Inflammatory macrophage (primary cell): ENCODE measurements around the gene TNXB.
"Not testable (repeated sequence)": the region's sequence is repeated elsewhere in the genome, so short reads cannot be mapped to it uniquely, and the experiment has no call there.

Experiments used
- DNase-seq, 2 donors: peaks; one replicate each; pipeline ENCODE4 v3.0.0-alpha.2; 2020 to 2022

Gene TNXB

DNA sequence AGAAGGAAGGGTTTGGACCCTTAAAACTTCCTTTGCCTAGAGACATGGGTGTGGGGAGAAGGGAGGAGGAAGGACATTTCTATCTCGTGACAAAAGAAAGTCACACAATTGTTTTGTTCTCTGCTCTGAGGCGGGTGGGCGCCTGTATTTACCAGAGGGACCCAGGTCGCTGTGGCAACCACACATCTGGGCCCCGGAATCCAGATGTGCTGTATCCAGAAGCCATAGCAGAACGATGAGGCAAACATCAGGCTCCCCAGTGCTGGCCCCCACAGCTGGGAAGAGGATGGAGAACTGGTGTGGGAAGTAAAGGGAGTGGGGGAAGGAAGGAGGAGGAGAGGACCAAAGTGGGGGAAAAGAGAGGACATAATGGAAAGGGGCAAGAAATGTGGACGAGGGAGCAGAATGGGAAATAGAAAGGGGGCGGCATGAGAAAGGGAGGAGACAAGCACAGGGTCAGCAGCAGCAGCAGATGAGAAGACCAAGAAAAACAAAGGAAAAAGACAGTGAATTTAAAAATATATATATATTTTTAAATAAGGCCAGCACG, 3.4 kb upstream of the TNXB start:
- DNase-seq: no peak

DNA sequence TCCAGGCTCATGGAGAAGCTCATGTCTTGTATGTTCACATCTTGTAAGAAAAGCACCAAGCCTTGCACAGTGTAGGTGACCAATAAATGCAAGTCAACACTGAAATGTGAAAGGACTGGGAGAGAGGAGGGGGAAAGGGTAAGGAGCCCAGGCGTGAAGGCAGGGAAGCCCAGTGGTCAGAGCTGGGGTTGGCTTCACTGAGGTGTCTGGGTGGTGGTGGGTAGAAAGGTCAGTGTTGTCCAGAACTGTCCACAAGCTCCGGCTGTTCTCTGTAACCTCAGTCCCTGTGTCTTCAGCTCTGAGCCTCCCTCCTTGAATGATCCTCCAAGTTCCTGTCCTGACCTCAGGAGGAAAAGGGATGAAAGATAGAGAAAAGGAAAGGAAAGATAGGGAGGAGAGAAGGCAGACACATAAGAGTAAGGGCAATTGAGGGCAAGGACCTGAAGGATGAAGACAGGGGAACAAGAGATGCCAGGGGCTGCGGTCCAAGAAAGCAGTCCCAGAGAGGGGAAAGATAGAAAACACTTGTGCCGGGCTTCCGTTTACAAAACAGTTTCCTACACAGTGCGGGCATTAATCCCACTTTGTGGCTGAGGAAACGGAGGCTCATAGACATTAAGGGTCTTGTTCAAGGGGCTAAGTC, 2.4 kb upstream of the TNXB start:
- no peak for DNase-seq

DNA sequence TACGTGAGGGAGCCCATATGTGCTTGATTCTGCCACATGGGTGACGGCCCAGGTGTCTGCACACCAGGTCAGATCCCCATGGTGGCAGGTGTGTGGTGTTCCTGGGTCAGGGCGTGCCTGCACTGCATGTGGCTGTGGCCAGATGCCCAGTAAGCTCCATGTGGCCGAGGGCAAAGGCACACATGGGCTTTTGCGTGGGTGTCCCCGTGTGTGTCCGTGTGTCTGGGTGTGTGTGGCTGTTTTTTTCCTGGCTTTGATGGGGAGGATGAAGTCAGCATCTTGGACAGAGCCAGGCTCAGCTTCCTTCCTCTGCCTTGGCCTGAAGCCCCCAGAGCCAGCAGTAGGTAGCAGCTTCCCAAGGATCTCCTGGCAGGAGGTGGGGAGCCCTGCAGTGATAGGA, 1.5 kb upstream of the TNXB start:
- no peak for DNase-seq

DNA sequence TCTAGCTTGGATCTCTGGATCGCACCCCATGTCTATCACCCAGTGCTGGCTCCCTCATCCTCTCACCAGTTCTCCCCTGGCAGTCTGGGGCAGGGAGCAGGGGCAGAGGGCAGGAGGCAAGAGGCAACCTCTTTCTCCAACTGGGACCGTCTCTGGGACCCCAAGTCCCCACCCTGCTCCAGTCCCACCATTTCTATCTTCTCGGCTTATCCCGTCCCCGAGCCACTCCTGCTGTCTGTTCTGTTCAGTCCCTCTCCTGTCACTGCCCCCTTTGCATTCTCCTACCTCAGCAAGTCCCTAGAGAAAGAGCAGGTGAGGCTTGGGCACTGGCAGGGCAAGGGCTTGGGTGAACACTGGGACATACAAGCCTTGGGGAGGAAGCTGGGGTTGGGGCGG, 625 bp upstream of the TNXB start:
- DNase-seq: no peak

DNA sequence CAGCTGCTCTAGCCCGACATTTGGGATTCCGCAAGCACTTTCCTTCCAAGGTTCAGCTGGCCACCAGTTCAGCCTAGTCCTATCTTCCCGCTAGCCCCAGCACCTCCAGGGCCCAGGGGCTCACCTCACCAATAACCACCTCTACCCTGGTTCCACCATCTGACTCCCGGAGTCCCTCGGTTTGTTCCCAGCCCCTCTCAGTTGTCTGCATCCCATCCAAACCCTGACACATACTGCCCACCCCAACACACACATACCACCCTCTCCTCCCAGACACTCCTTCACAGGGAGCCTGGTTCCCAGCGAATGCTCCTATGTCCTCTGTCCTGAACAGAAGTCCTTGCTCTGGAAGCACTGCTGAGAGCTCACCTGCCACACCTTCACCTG, 418 bp downstream of the TNXB start:
- no peak for DNase-seq

DNA sequence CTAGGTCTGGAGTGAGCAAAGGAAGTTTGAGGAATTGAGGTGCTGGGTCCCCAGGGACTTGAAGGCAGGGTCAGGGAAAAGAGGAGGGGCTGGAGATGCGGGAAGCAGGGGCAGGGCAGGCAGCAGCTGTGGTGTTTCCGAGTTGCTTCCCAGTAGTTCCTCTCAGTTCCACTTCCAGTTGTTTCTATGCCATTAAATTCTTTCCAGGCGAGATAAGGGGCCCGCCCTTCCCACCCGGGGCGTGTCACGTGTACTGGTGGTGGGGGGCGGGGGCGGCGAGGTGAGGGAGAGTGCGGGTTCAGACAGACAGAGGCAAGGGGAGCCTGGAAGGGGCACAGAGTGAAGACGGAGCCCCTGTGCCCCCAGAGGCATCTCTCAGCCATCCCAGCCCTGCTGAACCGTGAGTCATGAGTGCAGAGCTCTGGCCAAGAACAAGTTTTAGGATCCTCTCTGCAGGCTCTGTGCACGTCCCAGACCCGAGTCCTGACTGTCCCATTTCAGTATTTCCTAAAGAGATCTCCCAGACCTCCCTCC, 977 bp downstream of the TNXB start:
- DNase-seq: no peak

DNA sequence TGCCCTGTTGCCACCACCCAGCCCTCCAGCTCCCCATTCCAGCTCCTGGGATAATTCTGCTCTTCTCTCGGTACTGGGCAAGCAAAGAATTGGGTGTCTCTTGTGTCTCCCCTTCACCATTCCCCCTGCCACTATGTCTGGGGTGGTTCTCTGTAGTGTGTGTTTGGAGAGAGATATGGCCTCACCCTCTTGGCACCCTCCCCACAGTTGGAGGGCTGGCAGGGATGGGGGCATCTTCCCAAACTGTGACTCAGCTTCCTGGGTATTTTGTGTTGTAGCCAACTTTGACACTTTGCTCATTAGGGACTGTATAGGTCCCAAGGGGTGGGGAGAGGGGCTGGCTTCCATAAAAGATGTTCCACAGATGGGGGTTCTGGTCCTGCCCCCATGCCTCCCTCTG, 1.7 kb downstream of the TNXB start:
- DNase-seq: no peak

DNA sequence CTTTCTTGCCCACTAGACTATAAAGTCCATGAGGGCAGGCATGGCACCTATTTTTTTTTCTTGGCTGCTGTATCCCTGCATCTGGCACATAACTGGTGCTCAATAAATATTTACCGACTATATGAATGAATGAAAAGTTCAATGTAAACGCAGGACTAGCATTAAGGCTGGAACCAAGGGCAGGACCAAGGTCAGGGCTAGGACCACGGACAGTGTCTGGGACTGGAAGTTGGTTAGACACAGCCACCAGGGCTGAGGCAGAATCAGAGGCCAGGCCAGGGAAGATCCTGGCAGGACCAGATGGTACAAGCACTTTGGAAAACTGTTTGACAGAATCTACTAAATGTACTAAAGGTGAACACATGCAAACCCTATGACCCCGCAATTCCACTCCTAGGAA, 3.7 kb downstream of the TNXB start:
- peak in 1 of 2 donors; percentile 45 for DNase-seq

DNA sequence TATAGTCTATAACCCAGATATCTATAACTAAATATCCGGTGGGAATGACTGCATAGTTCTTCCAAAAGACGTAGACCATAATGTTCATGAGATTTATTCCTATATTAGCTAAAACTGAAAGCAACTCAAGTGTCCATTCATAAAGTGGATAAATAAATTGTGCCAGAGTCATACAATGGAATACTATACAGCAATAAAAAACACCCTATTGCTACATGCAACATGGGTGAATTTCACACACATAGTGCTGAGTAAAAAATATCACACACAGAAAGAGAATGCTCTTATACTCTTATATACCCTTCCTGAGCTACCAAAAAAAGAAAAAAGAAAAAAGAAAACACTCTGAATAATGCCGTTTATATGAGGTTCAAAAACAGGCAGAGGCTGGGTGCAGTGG, 6.9 kb downstream of the TNXB start:
- no peak for DNase-seq

DNA sequence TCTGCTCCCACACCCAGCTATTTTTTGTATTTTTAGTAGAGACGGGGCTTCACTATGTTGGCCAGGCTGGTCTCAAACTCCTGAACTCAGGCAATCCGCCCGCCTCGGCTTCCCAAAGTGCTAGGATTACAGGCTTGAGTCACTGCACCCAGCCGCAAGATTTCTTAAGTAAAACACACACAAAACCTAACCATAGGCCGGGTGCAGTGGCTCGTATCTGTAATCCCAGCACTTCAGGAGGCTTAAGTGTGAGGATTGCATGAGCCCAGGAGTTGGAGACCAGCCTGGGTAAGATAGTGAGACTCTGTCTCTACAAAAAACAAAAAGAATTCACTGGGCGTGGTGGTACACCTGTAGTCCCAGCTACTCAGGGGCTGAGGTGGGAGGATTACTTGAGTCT, 8.9 kb downstream of the TNXB start:
- DNase-seq: not testable (repeated sequence)

DNA sequence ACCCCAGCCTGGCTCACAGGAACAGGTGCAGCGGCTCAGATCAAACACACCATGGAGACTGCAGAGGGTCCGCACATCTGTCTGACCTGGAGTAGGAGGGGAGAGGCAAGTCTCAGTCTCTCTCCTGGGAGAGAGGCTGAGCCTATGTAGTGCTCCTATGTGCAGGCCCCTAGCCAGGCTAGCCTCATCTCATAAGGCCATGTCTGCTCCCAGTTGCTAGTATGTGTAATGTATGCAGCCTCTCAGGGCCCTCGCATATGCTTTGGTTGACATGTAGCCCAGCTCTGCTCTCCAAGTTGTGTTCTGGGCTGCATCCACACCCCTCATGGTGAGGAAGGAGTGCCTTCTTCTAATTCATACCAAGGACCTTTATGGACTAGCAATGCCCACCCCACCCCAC, 11.8 kb downstream of the TNXB start:
- DNase-seq: no peak

DNA sequence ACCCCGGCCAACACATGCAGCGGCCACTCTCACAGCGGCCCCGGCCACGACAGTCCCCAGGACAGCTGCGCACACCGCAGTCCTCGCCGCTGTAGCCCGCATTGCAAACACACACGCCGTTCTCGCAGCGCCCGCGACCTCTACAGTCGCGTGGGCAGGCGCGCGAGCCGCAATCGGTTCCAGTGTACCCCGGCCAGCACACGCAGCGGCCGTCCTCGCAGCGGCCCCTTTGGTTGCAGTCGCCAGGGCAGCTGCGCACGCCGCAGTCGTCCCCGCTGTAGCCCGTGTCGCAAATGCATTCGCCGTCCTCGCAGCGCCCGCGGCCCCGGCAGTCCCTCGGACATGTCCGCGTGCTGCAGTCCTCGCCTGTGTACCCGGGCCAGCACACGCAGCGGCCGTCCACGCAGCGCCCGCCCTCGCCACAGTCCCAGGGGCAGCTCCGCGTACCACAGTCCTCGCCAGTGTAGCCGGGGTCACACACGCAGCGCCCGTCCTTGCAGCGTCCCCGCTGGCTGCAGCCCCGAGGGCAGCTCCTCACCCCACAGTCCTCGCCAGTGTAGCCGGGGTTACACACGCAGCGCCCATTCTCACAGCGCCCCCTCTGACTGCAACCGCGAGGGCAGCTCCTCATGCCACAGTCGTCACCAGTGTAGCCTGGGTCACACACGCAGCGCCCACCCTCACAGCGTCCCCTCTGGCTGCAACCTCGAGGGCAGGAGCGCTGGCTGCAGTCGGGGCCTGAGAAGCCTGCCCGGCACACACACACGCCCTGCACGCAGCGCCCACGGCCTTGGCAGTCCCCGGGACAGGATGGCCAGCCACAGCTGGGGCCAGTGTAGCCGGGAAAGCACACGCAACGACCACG, 12.5 kb downstream of the TNXB start:
- DNase-seq: no peak

DNA sequence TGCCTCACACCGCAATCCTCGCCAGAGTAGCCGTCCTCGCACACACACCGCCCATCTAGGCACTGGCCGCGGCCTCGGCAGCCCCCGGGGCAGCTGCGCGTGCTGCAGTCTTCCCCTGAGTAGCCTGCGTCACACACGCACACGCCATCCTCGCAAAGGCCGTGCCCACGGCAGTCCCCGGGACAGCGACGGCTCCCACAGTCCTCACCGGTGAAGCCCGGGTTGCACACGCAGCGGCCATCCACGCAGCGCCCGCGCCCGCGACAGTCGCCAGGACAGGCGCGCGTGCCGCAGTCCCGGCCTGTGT, 13.1 kb downstream of the TNXB start:
- DNase-seq: no peak

DNA sequence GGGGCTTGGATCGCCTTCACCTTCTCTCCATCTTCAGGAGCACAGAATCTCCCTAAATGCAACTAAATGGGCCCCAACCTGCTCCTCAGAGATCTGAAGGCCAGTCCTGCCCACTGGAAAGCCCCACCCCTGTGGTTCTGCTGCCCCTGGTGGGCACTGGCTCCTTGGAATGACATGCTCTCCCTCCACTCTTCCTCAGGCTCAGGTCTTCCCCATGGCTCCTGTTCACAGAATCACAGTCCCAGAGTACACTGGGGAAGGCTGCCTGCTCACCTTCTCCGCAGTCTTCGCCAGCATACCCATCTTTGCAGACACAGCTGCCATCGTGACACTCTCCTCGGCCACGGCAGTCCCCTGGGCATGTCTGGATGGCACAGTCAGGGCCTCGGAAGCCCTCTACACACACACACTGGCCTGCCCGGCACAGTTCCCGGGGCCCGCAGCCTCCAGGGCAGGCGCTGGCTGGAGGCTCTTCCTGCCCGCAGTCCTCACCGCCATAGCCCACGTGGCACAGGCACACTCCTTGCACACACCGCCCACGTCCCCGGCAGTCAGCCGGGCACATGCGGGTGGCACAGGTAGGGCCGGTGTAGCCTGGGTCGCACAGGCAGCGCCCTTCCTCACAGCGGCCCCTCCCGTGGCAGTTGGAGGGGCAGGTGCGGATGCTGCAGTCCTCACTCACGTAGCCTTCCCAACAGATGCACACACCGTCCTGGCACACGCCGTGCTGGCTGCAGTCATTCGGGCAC, 13.6 kb downstream of the TNXB start:
- DNase-seq: no peak

DNA sequence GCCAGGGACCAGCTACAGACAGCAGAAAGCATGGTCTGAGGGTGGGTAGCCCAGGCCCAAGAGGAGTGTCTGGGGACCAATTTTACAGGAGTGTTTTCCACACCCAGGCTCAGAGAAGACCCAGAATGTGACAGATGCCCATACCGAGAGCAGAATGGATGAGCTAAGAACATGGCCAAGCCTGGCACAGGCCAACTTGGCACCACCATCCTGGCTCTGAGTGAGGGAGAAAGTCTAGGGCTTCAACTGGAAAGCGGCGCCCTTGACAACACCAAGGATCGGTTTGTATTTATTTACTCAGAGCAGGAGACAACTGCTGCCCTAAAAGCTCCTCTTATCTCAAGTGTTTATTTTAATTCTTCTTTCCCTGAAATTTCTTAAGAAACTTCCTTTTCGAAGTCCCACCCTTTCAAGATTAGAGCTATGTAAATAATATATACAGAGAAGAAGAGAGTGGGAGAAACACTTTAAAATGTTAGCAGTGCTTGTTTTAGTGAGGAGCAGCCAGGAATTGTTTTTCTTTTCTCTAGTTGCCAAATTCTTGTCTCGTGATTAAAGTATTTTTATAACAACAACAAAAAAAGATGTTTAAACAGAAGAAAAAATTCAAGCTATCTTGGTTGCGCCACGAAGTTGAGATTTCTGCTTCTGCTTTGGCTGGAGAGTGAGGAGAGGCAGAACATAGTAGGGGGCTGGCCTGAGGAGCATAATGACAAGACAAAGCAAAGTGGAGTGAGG, 16.2 kb downstream of the TNXB start:
- DNase-seq: no peak

DNA sequence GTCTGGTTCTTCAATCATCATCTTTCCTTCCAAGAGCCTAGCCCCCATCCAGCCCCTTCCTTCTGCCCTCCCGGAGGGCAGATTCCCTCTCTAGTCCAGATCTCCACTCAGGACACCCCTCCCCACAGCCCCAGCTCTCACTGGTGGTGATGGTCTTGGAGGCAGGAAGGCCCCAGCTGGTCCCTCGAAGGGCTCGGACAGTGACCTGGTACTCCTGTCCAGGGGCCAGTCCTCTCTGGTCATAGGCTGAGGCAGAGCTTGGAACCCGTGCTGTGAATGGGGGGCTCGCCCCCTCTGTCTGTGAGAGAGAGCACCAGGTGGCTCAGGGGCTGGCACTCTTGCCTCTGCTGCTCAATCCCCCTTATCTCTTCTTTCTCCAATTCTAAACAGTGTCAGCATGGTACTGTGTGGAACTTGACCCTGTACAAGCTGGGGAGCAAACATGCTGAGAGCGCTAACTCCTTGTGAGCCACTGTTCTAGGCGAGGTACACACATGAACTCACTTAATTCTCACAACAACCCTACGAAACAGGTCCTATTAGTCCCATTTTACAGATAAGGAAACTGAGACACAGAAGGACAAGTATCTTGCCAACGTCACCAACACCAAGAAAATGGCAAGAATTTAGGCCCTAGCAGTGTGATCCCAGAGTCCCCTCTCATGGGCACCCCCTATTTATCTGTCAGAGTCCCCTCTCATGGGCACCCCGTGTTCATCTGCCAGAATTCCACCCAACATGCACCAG, 19.9 kb downstream of the TNXB start:
- no peak for DNase-seq

DNA sequence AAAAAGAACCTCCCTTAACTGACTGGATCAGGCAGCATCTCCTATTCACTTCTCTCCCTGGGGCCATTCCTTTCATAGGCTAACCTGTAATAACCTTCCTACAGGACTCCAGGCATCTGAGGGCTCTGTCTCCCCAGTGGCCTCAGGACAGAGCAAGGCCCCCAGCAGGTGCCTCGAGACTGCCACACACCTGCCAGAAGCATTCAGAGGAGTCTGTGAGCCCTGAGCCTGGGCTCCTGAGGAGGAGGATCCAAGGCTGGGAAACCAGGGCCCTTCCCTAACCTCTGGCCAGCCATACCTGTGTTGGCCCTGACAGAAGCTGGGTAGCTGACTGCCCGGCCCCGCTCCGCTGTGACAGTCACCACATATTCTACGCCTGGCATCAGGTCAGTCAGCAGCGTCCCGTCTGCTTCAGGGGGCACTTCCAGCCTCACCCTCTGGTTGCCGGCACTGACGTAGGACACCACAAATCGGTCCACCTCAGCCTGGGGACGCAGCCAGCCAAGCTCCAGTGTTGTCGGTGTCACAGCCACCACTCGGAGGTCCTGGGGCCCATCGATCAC, 20.6 kb downstream of the TNXB start:
- no peak for DNase-seq

DNA sequence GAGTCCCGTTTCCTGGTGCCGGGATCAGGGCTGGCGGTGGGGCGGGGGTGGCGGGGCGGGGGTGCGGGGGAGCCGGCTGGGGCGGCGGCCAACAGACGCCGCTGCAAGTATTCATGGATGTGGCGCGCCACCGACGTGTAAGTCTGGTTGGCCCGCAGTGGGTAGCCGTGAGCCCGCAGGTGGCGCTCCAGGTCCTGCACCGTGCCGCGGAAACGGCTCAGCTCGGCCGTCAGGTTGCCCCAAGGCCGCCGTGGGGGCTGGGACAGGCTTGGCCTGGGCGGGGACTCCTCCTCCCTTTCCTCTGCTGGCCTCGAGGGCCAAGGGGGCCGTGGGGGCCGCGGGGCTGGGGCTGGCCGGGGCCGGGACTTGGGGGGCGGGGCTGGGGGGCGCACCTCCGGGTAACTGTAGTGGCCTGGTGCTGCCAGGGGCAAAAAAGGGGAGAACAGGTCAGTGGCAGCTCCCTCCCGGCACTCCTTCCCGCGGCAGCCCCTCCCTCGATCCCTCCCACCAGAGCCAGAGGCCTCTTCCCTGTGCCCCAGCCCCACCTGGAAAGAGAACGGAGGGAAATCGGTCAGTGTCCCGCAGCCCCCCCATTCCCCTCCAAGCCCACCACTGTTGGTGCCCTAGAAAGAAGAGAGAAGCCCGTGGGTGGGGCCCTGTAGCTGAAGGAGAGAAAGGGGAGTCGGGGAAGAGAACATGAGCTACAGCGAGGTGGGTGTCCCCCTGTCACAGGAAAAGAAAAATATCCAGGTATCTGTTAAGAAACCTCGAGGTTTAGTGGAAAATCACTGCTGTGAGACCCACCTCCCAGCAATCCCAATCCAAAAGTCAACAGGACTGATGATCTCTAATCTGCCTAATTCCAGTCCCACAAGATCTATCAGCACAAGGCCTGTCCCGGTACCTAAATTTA, 21.3 kb downstream of the TNXB start:
- peak in 1 of 2 donors; percentile 34 for DNase-seq

DNA sequence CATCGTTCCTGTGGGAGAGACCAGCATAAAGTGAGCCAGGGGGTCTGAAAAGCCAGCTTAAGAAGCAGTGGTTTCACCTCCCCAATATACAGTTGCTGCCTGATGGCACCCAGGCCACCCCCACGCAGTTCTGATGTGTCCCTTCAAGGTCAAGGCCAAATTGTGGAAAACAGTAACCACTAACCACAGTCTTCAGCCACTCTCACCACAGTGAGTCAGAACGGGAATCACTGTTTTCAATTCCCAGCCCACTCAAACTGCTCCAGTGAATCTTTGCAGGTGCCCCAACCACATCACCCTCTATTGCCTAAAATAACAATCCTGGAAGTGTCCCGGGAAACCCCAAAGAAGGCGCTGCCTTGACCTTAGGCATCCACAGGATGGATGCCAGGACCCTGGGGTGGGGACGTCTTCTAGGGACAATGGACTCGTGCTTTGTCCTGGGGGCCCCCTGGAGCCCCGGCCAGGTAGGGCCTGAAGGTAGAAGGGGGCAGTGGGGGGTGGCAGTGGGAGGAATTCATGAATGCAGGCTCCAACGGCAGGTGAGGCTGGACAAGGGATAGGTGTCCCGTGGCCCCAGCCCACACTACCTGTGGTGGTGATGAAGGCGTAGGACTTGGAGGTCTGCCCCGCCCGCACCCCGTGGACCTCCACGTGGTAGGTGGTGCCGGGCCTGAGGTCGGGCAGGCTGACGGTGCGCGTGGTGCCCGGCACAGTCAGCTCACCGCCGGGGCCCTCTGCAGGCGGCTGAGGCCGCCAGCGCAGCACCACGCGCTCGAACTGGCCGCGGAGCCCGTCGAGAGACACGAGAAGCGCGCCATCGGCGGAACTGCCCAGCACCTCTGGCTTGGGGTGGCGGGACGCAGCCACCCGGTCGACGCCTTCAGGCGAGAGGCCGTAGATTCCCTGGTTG, 22.2 kb downstream of the TNXB start:
- DNase-seq: peak in 1 of 2 donors; percentile 43
